Osteocyte (in vitro differentiated cells): ENCODE results near the gene TSPAN5. TPM values are rescaled to one million over a fixed set of nuclear protein-coding genes. Genes with fewer than 3 reads are reported as not detected.
A peak's percentile ranks its signal among the peaks of the same experiment; 100 is the strongest.

Experiments
- DNase-seq: peaks from one replicate; pipeline ENCODE4 v3.0.0; 2021; ENCODE audit warnings: mixed read lengths; ENCODE audit not compliant: unreplicated experiment; ENCODE audit errors: extremely low spot score
- H3K27ac Mint-ChIP-seq: one replicate; pipeline ENCODE4 v1.8.0; 2021; ENCODE audit warnings: mild to moderate bottlenecking, mixed read lengths; ENCODE audit not compliant: unreplicated experiment
- H3K27me3 Mint-ChIP-seq: one replicate; pipeline ENCODE4 v1.8.0; 2021; ENCODE audit warnings: mixed read lengths; ENCODE audit not compliant: unreplicated experiment
- H3K36me3 Mint-ChIP-seq: one replicate; pipeline ENCODE4 v1.8.0; 2021; ENCODE audit warnings: mixed read lengths; ENCODE audit not compliant: unreplicated experiment
- H3K4me1 Mint-ChIP-seq: one replicate; pipeline ENCODE4 v1.8.0; 2021; ENCODE audit warnings: mixed read lengths; ENCODE audit not compliant: unreplicated experiment
- H3K4me3 Mint-ChIP-seq: one replicate; pipeline ENCODE4 v1.8.0; 2021; ENCODE audit warnings: mild to moderate bottlenecking, moderate library complexity, mixed read lengths; ENCODE audit not compliant: unreplicated experiment
- H3K9me3 Mint-ChIP-seq: one replicate; pipeline ENCODE4 v1.8.0; 2021; ENCODE audit warnings: mixed read lengths; ENCODE audit not compliant: unreplicated experiment
- CTCF ChIP-seq: fragments of 200-600 bp; sonication (generic); IDR thresholded peaks from 2 replicates; pipeline ENCODE4 v1.5.0; 2021; ENCODE audit warnings: antibody characterized with exemption, mild to moderate bottlenecking, moderate library complexity
- total RNA-seq: library from RNA; stranded (reverse); gene quantifications from 2 replicates; pipeline ENCODE4 v1.2.1, GENCODE V29; 2021

TSPAN5 gene
- total RNA-seq, 1 donor from 2014 or later = 64.2 TPM

GRCh38 chr4:98583265-98583664, 75.1 kb downstream of the TSPAN5 start:
- Mint-ChIP-seq H3K36me3 (peaks cover 4% of the 10 kb centered on the region), H3K27ac (peak overlapping the region; percentile 42), H3K4me1 (peaks cover 70% of the 10 kb centered on the region), H3K27me3 (no peaks in the 10 kb centered on the region), H3K4me3 (no peak overlapping the region), H3K9me3 (no peaks in the 10 kb centered on the region)
- no peak for TF ChIP-seq CTCF
- no peak for DNase-seq

DNA sequence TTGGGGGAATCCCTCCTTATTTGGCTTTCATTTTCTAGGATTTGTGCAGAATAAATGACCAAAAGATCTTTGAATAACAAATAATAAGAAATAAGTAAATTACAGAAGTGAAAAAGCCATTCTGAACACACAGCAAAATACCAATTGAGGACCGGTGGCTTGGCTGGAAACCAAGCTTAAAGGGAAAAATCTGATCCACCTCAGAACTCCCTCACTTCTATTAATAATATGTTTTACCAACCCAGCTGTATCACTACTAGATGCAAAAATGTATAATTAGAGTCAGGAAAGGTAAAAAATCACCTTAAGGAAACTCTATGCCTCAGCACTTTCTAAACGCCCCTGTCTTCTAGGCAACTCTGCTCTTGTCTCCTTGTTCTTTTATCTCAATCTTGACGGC, 77.3 kb downstream of the TSPAN5 start:
- H3K9me3 Mint-ChIP-seq = no peaks in the 10 kb centered on the region

DNA sequence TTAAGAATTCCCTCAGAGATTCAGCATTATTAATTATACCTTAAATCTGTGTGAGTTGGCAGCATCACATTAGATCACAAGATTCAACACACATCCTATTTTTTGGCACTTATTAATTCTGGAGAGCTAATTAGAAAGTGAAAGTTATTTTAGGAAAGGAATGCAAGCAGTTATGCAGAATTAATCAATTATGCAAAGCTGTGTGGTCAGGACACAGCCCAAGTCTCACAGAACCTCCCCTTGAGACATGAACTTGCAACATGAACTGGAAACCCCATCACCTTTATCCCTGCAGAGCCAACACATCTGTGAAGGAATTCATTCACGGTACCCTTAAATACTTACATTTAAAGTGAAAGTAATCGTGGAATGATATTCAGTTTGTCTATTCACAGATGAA, 80.5 kb downstream of the TSPAN5 start:
- no peaks in the 10 kb centered on the region for H3K27me3 Mint-ChIP-seq
- no peak for DNase-seq
- H3K4me3 Mint-ChIP-seq = no peak overlapping the region
- peak overlapping the region; percentile 28 for H3K27ac Mint-ChIP-seq
- no peak for TF ChIP-seq CTCF
- H3K36me3 Mint-ChIP-seq = peaks cover 7% of the 10 kb centered on the region
- peaks cover 70% of the 10 kb centered on the region for H3K4me1 Mint-ChIP-seq
- no peaks in the 10 kb centered on the region for H3K9me3 Mint-ChIP-seq

More for the DNA sequence above, 77.3 kb downstream of the TSPAN5 start:
- H3K4me3 Mint-ChIP-seq = no peak overlapping the region
- H3K4me1 Mint-ChIP-seq = peaks cover 74% of the 10 kb centered on the region
- H3K27ac Mint-ChIP-seq = peak overlapping the region; percentile 76
- no peaks in the 10 kb centered on the region for H3K27me3 Mint-ChIP-seq
- DNase-seq = no peak
- peaks cover 2% of the 10 kb centered on the region for H3K36me3 Mint-ChIP-seq
- TF ChIP-seq CTCF = no peak

DNA sequence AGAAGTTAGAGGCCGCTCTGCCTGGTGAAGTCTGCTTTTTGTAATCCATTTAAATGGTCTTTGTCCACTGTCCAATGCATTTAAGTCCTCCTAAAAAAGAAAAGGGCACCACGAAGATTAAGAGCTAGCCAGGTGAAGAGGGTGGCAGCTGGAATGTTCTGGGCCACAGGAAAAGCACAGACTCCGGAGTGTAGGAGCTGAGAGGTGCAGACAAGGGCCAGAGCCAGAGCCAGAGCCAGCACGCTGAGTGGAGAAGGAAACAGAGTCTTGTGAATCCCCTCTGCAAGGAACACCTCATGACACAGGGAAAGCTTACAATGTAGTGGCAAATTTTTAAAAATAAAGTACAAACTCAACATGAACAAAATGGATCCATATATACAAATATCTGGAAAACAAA, 83.6 kb downstream of the TSPAN5 start:
- no peak for DNase-seq
- Mint-ChIP-seq H3K27ac (peak overlapping the region; percentile 91), H3K36me3 (peaks cover 8% of the 10 kb centered on the region), H3K9me3 (no peaks in the 10 kb centered on the region), H3K4me3 (no peak overlapping the region), H3K4me1 (peaks cover 74% of the 10 kb centered on the region), H3K27me3 (no peaks in the 10 kb centered on the region)
- TF ChIP-seq CTCF = no peak

GRCh38 chr4:98573791-98574190, 84.6 kb downstream of the TSPAN5 start:
- Mint-ChIP-seq H3K9me3 (no peaks in the 10 kb centered on the region), H3K4me3 (no peak overlapping the region), H3K36me3 (peaks cover 8% of the 10 kb centered on the region), H3K27ac (peak overlapping the region; percentile 91), H3K27me3 (no peaks in the 10 kb centered on the region), H3K4me1 (peaks cover 76% of the 10 kb centered on the region)
- no peak for DNase-seq
- TF ChIP-seq CTCF = no peak
